AG09319 (cell line): ENCODE data around the gene ANKRD36.
"Not testable (repeated sequence)": the region's sequence is repeated elsewhere in the genome, so short reads cannot be mapped to it uniquely, and the experiment has no call there.

Experiments used
- DNase-seq: peaks from one replicate; pipeline ENCODE4 v3.0.0-alpha.2; 2010; ENCODE audit warnings: low read depth; ENCODE audit errors: extremely low read depth
- CTCF ChIP-seq: IDR thresholded peaks from 2 replicates; pipeline ENCODE4 v1.5.1; 2011; ENCODE audit warnings: low read depth, mild to moderate bottlenecking, inconsistent platforms, low read length, moderate library complexity

The ANKRD36 gene

DNA sequence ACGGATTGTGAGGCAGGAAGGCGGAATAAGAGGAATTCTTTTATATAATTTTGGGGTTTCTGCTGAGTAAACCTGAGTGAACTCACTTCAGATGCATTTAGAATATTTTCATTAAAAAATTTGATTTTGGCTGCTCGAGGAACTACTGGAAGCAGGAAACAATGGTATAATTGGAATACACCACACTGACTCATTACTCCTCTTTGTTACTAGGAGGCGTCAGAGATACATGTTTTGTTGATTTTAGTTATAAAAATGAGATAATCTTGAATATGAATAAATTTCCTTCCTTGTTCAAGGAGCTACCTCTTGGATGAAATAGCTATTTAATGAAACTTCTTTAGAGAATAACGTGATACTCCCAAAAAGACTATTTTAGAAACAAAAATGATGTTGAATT lies 97.4 kb downstream of the ANKRD36 start:
- TF ChIP-seq CTCF = no peak
- DNase-seq = no peak

- not testable (repeated sequence) for DNase-seq
Measured at GRCh38 chr2:97215025-97215424, 102.1 kb downstream of the ANKRD36 start.

DNA sequence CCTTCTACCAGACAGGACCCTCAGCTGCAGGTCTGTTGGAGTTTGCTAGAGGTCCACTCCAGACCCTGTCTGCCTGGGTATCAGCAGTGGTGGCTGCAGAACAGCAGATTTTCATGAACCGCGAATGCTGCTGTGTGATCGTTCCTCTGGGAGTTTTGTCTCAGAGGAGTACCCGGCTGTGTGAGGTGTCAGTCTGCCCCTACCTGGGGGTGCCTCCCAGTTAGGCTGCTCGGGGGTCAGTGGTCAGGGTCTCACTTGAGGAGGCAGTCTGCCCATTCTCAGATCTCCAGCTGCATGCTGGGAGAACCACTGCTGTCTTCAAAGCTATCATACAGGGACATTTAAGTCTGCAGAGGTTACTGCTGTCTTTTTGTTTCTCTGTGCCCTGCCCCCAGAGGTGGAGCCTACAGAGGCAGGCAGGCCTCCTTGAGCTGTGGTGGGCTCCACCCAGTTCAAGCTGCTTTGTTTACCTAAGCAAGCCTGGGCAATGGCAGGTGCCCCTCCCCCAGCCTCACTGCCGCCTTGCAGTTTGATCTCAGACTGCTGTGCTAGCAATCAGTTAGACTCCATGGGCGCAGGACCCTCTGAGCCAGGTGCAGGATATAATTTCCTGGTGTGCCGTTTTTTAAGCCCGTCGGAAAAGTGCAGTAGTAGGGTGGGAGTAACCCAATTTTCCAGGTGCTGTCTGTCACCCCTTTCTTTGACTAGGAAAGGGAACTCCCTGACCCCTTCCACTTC lies 118.1 kb downstream of the ANKRD36 start:
- DNase-seq = not testable (repeated sequence)

DNA sequence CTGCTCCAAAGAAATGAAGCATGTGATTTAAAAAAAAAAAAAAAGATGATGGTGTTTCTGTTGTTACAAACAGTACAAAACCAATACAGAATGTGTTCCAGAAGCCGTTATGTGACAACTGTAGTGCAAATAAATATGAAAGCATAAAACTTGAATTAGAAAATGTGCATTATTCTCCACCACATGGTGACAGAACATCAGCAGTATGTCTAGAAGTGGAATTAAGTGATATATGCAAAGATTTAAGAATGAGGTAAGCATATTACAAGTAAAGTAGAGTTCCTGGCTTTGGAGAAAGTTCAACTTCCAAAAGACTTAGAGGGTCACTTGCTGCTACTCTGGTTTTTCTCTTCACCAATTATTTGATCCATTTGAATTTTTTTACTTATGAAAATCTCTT lies 120.0 kb downstream of the ANKRD36 start:
- DNase-seq = not testable (repeated sequence)

DNA sequence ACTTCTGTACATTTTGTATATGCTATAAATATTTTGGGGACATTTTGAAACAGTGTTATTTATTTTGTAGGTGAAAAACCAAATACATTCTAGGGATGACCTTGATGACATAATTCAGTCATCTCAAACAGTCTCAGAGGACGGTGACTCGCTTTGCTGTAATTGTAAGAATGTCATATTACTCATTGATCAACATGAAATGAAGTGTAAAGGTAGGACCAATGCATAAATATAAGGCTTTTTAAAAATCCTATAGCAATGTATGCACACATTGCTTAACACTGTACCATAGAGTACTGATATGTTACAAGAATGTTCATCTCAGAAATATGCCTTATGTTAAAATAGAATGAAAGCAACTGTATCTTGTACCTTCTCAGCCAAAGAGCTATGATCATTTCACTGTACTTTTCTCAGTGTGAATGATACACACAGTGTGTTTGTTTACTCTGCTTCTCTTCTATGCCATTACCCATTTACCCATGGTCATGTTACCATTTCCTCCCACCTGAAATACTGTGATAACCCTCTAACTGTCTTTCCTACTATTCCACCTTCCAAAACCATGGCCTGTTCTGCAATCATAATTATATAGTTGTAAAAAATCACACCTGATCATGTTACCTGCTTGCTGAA lies 120.8 kb downstream of the ANKRD36 start:
- not testable (repeated sequence) for DNase-seq

DNA sequence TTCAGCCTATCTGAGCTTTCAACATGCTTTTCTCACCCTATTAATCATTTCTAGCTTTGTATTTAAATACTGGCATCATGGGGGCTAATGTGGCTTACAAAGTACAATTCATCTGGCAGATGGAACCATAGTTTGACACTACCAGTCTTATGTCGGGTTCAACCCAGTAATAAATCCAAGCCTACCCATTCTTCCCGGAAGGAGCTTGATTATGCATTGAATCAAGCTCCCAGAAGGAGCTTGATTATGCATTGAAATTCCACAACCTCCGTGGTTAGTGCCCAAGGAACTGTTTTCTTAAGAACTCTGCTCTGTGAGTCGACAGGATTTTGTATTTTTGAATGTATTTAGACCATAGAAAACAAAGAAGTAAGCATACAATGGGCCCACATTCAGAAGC lies 148.2 kb downstream of the ANKRD36 start:
- not testable (repeated sequence) for DNase-seq

DNA sequence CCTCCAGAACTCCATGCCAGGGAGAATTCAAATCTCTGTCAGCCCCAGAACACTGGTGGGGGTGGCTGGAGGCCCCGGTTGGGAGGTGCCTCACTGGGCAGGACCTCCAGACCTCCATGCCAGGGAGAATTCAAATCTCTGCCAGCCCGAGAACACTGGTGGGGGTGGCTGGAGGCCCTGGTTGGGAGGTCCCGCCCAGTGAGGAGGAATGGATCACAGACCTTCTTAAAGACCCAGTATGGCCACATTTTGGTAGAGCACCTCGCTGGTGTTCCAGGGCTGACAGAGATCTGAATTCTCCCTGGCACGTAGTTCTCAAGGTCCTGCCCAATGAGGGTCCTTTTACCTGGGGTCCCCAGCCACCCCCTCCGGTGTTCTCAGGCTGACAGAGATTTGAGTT lies 153.5 kb downstream of the ANKRD36 start:
- not testable (repeated sequence) for DNase-seq

DNA sequence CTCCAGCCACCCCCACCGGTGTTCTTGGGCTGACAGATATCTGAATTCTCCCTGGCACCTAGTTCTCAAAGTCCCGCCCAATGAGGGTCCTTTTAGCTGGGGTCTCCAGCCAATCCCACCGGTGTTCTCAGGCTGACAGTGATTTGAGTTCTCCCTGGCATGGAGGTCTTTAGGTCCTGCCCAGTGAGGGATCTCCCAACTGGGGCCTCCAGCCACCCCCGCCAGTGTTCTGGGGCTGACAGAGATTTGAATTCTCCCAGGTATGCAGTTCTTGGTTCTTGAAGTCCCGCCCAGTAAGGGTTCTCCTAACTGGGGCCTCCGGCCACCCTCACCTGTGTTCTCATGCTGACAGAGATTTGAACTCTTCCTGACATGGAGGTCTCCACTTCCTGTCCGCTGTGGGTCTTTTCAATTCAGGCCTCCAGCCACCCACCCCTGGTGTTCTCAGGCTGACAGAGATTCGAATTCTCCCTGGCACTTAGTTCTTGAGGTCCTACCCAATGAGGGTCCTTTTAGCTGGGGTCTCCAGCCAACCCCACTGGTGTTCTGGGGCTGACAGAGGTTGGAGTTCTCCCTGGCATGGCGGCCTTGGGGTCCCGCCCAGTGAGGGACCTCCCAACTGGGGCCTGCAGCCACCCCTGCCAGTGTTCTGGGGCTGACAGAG lies 154.6 kb downstream of the ANKRD36 start:
- TF ChIP-seq CTCF = no peak
- DNase-seq = no peak

GRCh38 chr2:97268075-97268591 lies 155.2 kb downstream of the ANKRD36 start:
- not testable (repeated sequence) for DNase-seq

DNA sequence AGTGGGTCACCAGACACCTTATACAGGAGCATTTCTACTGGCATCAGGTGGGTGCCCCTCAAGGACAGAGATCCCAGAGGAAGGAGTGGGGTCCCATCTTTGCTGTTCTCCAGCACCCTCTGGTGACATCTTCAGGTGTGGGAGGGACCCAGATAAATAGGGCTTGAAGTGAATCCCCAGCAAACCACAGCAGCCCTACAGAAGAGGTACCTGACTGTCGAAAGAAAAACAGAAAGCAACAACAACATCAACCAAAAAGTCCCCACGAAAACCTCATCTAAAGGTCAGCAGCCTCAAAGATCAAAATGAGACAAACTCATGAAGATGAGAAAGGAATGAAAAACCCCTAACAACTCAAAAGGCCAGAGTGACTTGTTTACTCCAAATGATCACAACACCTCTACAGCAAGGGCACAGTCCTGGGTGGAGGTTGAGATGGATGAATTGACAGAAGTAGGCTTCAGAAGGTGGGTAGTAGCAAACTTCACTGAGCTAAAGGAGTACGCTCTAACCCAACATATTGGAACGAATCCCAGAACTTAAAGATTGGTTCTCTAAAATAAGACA lies 163.4 kb downstream of the ANKRD36 start:
- DNase-seq = not testable (repeated sequence)

DNA sequence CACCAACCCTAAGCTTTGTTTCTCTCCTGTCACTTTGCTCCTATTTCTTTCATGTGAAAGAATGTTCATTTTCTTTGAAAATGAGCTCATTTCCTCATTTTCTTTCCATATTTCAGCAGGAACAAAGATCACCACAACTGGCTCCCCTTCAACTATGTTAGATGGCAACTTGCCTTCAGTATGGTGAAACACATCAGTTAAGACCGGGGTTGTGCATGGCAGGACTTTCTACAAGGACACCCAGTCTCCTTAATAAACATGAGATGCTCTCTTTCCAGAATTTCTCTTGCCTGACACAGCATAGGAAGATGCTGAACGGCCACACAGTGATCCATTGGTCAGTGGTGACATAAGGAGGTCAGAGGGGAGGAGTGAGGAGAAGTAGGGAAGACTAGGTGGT lies 172.2 kb downstream of the ANKRD36 start:
- DNase-seq = not testable (repeated sequence)

DNA sequence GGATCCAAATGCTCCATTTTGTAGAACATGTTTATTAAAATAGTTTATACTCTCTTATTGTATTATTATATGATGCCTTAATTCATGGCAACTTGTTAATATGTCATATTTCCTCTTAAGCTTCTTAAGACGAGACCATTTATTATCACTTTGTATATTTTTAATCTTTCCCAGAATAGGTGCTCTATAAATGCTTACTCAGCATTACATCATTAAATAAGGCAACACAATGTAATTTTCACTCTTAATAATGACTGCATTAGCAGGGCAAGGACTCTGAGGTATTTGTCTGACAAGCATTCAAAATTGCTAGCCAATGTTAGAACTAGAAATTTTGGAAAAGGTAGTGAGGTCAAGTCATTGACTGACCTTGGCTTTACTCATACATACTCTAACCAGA lies 180.7 kb downstream of the ANKRD36 start:
- DNase-seq = not testable (repeated sequence)
